H9 (cell line): ENCODE data around the gene PRSS22. TPM values are rescaled to one million over a fixed set of nuclear protein-coding genes. Genes with fewer than 3 reads are reported as not detected.

Experiments
- DNase-seq: peaks from one replicate; pipeline ENCODE4 v3.0.0-alpha.2; 2017
- H2AFZ ChIP-seq: one replicate; pipeline ENCODE4 v1.6.1; 2013; ENCODE audit warnings: mild to moderate bottlenecking, low read length, control low read depth, moderate library complexity
- H2AK5ac ChIP-seq: 2 replicates; pipeline ENCODE4 v1.6.1; 2013; ENCODE audit warnings: low read length, control low read depth, mixed read lengths; ENCODE audit not compliant: insufficient read length
- H2BK120ac ChIP-seq: one replicate; pipeline ENCODE4 v1.6.1; 2013; ENCODE audit warnings: low read depth, mild to moderate bottlenecking, low read length, control low read depth, inconsistent platforms; ENCODE audit not compliant: poor library complexity, severe bottlenecking
- H2BK12ac ChIP-seq: 2 replicates; pipeline ENCODE4 v1.6.1; 2013; ENCODE audit warnings: low read length, control low read depth, mixed read lengths, low read depth; ENCODE audit not compliant: insufficient read length
- H2BK15ac ChIP-seq: 2 replicates; pipeline ENCODE4 v1.6.1; 2013; ENCODE audit warnings: low read depth, low read length, control low read depth
- H2BK20ac ChIP-seq: one replicate; pipeline ENCODE4 v1.6.1; 2013; ENCODE audit warnings: low read depth, mild to moderate bottlenecking, low read length, control low read depth, inconsistent platforms; ENCODE audit not compliant: poor library complexity, severe bottlenecking
- H2BK5ac ChIP-seq: 2 replicates; pipeline ENCODE4 v1.6.1; 2013; ENCODE audit warnings: low read length, control low read depth, mixed read lengths; ENCODE audit not compliant: insufficient read length
- H3K14ac ChIP-seq: 2 replicates; pipeline ENCODE4 v1.6.1; 2013; ENCODE audit warnings: low read length, control low read depth; ENCODE audit not compliant: insufficient read depth
- H3K18ac ChIP-seq: 2 replicates; pipeline ENCODE4 v1.6.1; 2013; ENCODE audit warnings: low read depth, mild to moderate bottlenecking, mixed read lengths, low read length, control low read depth; ENCODE audit not compliant: insufficient read length
- H3K23ac ChIP-seq: 2 replicates; pipeline ENCODE4 v1.6.1; 2013; ENCODE audit warnings: low read length, control low read depth, mixed read lengths, low read depth; ENCODE audit not compliant: insufficient read length
- H3K23me2 ChIP-seq: 2 replicates; pipeline ENCODE4 v1.6.1; 2013; ENCODE audit warnings: low read depth, mild to moderate bottlenecking, mixed read lengths, low read length, control low read depth; ENCODE audit not compliant: insufficient read length, poor library complexity, severe bottlenecking
- H3K27ac ChIP-seq: 2 replicates; pipeline ENCODE4 v1.5.1; 2013; ENCODE audit warnings: low read length, control low read depth, mixed read lengths, low read depth; ENCODE audit not compliant: insufficient read length
- H3K27me3 ChIP-seq: 2 replicates; pipeline ENCODE4 v1.6.1; 2013; ENCODE audit warnings: low read length, control low read depth, inconsistent platforms; ENCODE audit not compliant: insufficient read depth
- H3K4ac ChIP-seq: 2 replicates; pipeline ENCODE4 v1.6.1; 2013; ENCODE audit warnings: low read depth, mild to moderate bottlenecking, control low read depth, inconsistent platforms, low read length, moderate library complexity
- H3K4me1 ChIP-seq: 2 replicates; pipeline ENCODE4 v1.6.1; 2013; ENCODE audit warnings: low read length, control low read depth, inconsistent platforms; ENCODE audit not compliant: insufficient read depth
- H3K4me2 ChIP-seq: 2 replicates; pipeline ENCODE4 v1.6.1; 2013; ENCODE audit warnings: low read length, control low read depth, mixed read lengths; ENCODE audit not compliant: insufficient read length, insufficient read depth
- H3K56ac ChIP-seq: 2 replicates; pipeline ENCODE4 v1.6.1; 2013; ENCODE audit warnings: low read depth, mild to moderate bottlenecking, mixed read lengths, low read length, control low read depth; ENCODE audit not compliant: insufficient read length
- H3K79me1 ChIP-seq: 2 replicates; pipeline ENCODE4 v1.6.1; 2013; ENCODE audit warnings: low read depth, mild to moderate bottlenecking, moderate library complexity, low read length, control low read depth, inconsistent platforms; ENCODE audit not compliant: insufficient read depth, poor library complexity, severe bottlenecking
- H3K79me2 ChIP-seq: 2 replicates; pipeline ENCODE4 v1.6.1; 2013; ENCODE audit warnings: low read length, control low read depth, inconsistent platforms; ENCODE audit not compliant: insufficient read depth
- H3K9ac ChIP-seq: 2 replicates; pipeline ENCODE4 v1.6.1; 2013; ENCODE audit warnings: low read length, control low read depth, mixed read lengths; ENCODE audit not compliant: insufficient read length; ENCODE audit errors: extremely low read depth
- H3K9me3 ChIP-seq: one replicate; pipeline ENCODE4 v1.6.1; 2013; ENCODE audit warnings: low read depth, low read length, inconsistent platforms; ENCODE audit not compliant: control insufficient read depth
- H3T11ph ChIP-seq: one replicate; pipeline ENCODE4 v1.6.1; 2013; ENCODE audit warnings: mild to moderate bottlenecking, low read length, control low read depth, inconsistent platforms
- H4K20me1 ChIP-seq: one replicate; pipeline ENCODE4 v1.6.1; 2013; ENCODE audit not compliant: control insufficient read depth, insufficient read length, insufficient read depth
- H4K5ac ChIP-seq: 2 replicates; pipeline ENCODE4 v1.6.1; 2013; ENCODE audit warnings: low read depth, mild to moderate bottlenecking, mixed read lengths, low read length, control low read depth; ENCODE audit not compliant: insufficient read length
- H4K8ac ChIP-seq: replicated peaks from 2 replicates; pipeline ENCODE4 v1.6.1; 2013; ENCODE audit warnings: low read length, control low read depth, mixed read lengths, low read depth; ENCODE audit not compliant: insufficient read length
- H4K91ac ChIP-seq: 2 replicates; pipeline ENCODE4 v1.6.1; 2013; ENCODE audit warnings: low read depth, mild to moderate bottlenecking, moderate library complexity, mixed read lengths, low read length, control low read depth; ENCODE audit not compliant: insufficient read length
- H3K27ac Mint-ChIP-seq, 3 experiments: 2 replicates in 2 of 3; 3 replicates in 1 of 3; pipeline ENCODE4 v1.8.0; 2020 to 2021; ENCODE audit warnings: mixed read lengths in 3 of 3, mild to moderate bottlenecking in 1 of 3, moderate library complexity in 1 of 3
- H3K27me3 Mint-ChIP-seq: 2 replicates; pipeline ENCODE4 v1.8.0; 2021; ENCODE audit warnings: low read depth, mild to moderate bottlenecking, moderate library complexity, mixed read lengths
- H3K36me3 Mint-ChIP-seq, 3 experiments: 2 replicates in 2 of 3; 3 replicates in 1 of 3; pipeline ENCODE4 v1.8.0; 2020 to 2021; ENCODE audit warnings: low read depth in 3 of 3, mixed read lengths in 3 of 3; ENCODE audit not compliant: insufficient read depth in 1 of 3
- H3K4me1 Mint-ChIP-seq, 2 experiments: 2 replicates each; pipeline ENCODE4 v1.8.0; 2020; ENCODE audit warnings: mixed read lengths in 2 of 2
- H3K4me3 Mint-ChIP-seq, 2 experiments: 2 replicates in 1 of 2; 3 replicates in 1 of 2; pipeline ENCODE4 v1.8.0; 2020 to 2021; ENCODE audit warnings: mild to moderate bottlenecking in 2 of 2, mixed read lengths in 2 of 2, moderate library complexity in 1 of 2
- H3K9me3 Mint-ChIP-seq, 2 experiments: 2 replicates in 1 of 2; 3 replicates in 1 of 2; pipeline ENCODE4 v1.8.0; 2020; ENCODE audit warnings: mild to moderate bottlenecking in 2 of 2, mixed read lengths in 2 of 2, moderate library complexity in 1 of 2
- CTCF ChIP-seq: fragments of 200-600 bp; sonication (generic); conservative IDR thresholded peaks from 3 replicates; pipeline ENCODE4 v1.8.0; 2021; ENCODE audit warnings: antibody characterized with exemption, mild to moderate bottlenecking
- WGBS: extraction: QIAGEN DNeasy Blood & Tissue Kit; methylation state at CpG from one replicate; pipeline ENCODE4 v1.1.7; 2013; ENCODE audit warnings: missing lambda C conversion rate, low lambda C conversion rate, mixed read lengths; ENCODE audit not compliant: insufficient read length; ENCODE audit errors: extremely low coverage; 5-methylcytosine and 5-hydroxymethylcytosine counted together
- total RNA-seq: library from RNA; stranded (reverse); gene quantifications from 2 replicates; pipeline ENCODE4 v1.2.1, GENCODE V29; 2021

PRSS22 gene
- total RNA-seq, 1 experiment from 2014 or later = 1.9 TPM

- Histone ChIP-seq H2BK20ac (no peak overlapping the region), H3K9me3 (no peaks in the 10 kb centered on the region), H3K79me2 (no peaks in the 10 kb centered on the region), H3K14ac (peak overlapping the region; percentile 84), H4K91ac (no peak overlapping the region), H2BK5ac (no peak overlapping the region), H4K5ac (no peak overlapping the region), H3K4me2 (peak overlapping the region; percentile 94), H3K4me1 (no peaks in the 10 kb centered on the region), H3K18ac (peak overlapping the region; percentile 77), H3K56ac (no peak overlapping the region), H3K23me2 (peaks cover 7% of the 10 kb centered on the region), H2BK15ac (no peak overlapping the region), H3K27ac (no peak overlapping the region), H3K23ac (no peak overlapping the region), H2AFZ (no peak overlapping the region), H3K4ac (no peak overlapping the region; the same call in 1 of the 2 replicates), H3K9ac (no peak overlapping the region), H2BK120ac (no peak overlapping the region), H4K8ac (no peak overlapping the region), H4K20me1 (no peaks in the 10 kb centered on the region), H3K79me1 (no peaks in the 10 kb centered on the region), H2BK12ac (no peak overlapping the region), H3T11ph (no peak overlapping the region), H2AK5ac (no peak overlapping the region), H3K27me3 (no peaks in the 10 kb centered on the region)
- peak overlapping the region in 1 of 3 experiments; percentile 95; a peak in 1 of 7 replicates for H3K27ac Mint-ChIP-seq
- no peak for TF ChIP-seq CTCF
- H3K4me3 Mint-ChIP-seq = peak overlapping the region; percentile 89 to 91
- no CpG with 5 or more reads among the region's 51 CpGs for WGBS
- H3K27me3 Mint-ChIP-seq = peaks cover 8% of the 10 kb centered on the region
- H3K9me3 Mint-ChIP-seq = peaks cover 9 to 14% of the 10 kb centered on the region in 2 experiments
- DNase-seq = peak; percentile 99
- peaks cover 0 to 2% (median 0%) of the 10 kb centered on the region in 3 experiments; a peak in 1 of 7 replicates for H3K36me3 Mint-ChIP-seq
- H3K4me1 Mint-ChIP-seq = peaks cover 10 to 13% of the 10 kb centered on the region in 2 experiments
Measured at GRCh38 chr16:2905241-2905987, 47.4 kb upstream of the PRSS22 start.
